T-helper 17 cell (primary cell): ENCODE results near the gene TBC1D17. TPM values are rescaled to one million over a fixed set of nuclear protein-coding genes. Genes with fewer than 3 reads are reported as not detected.
A peak's percentile ranks its signal among the peaks of the same experiment; 100 is the strongest.

Experiments used
- ATAC-seq: fragments of 150-1000 bp; cut with Tn5 transposase; 2 replicates; pipeline ENCODE4 v1.10.0; 2021; ENCODE audit warnings: mild to moderate bottlenecking, moderate library complexity
- DNase-seq, 3 donors: peaks; one replicate each; pipeline versions ENCODE4 v3.0.0 to v3.0.0-alpha.2; 2020 to 2021
- H3K9me3 ChIP-seq: one replicate; pipeline ENCODE4 v1.7.0; 2013; ENCODE audit warnings: low read length, mild to moderate bottlenecking; ENCODE audit not compliant: control insufficient read depth, poor library complexity, severe bottlenecking
- H3K27ac Mint-ChIP-seq: one replicate; pipeline ENCODE4 v1.8.0; 2022; ENCODE audit warnings: mild to moderate bottlenecking, moderate library complexity, mixed read lengths
- H3K27me3 Mint-ChIP-seq: one replicate; pipeline ENCODE4 v1.8.0; 2022; ENCODE audit warnings: mixed read lengths
- H3K36me3 Mint-ChIP-seq: one replicate; pipeline ENCODE4 v1.8.0; 2022; ENCODE audit warnings: low read depth, mixed read lengths
- H3K4me1 Mint-ChIP-seq: one replicate; pipeline ENCODE4 v1.8.0; 2022; ENCODE audit warnings: mild to moderate bottlenecking, mixed read lengths
- H3K4me3 Mint-ChIP-seq: one replicate; pipeline ENCODE4 v1.8.0; 2022; ENCODE audit warnings: mild to moderate bottlenecking, moderate library complexity, mixed read lengths
- total RNA-seq, 4 donors: library from RNA in 2 of 4; stranded (reverse) in 2 of 4; gene quantifications; one replicate each; pipeline ENCODE4 v1.2.3 and lab custom pipeline; 2022 to 2026

The TBC1D17 gene
- total RNA-seq, 2 donors from 2014 or later, result 44.1 to 57.3 TPM

- Mint-ChIP-seq H3K27ac (peak overlapping the region; percentile 57), H3K27me3 (no peaks in the 10 kb centered on the region), H3K4me1 (peaks cover 35% of the 10 kb centered on the region), H3K4me3 (no peak overlapping the region), H3K36me3 (peaks cover 2% of the 10 kb centered on the region)
- no peaks in the 10 kb centered on the region for H3K9me3 ChIP-seq
- no peak for DNase-seq
- ATAC-seq, result no peak
Observed at GRCh38 chr19:49908480-49909420, 31.2 kb downstream of the TBC1D17 start.

- Mint-ChIP-seq H3K4me3 (no peak overlapping the region), H3K27me3 (no peaks in the 10 kb centered on the region), H3K27ac (no peak overlapping the region), H3K4me1 (peaks cover 39% of the 10 kb centered on the region), H3K36me3 (peaks cover 2% of the 10 kb centered on the region)
- no peak for ATAC-seq
- H3K9me3 ChIP-seq, result no peaks in the 10 kb centered on the region
- no peak for DNase-seq
Observed at GRCh38 chr19:49910179-49910578, 32.7 kb downstream of the TBC1D17 start.

- H3K4me3 Mint-ChIP-seq, result peak overlapping the region; percentile 78
- H3K9me3 ChIP-seq, result no peaks in the 10 kb centered on the region
- peaks cover 6% of the 10 kb centered on the region for H3K36me3 Mint-ChIP-seq
- H3K27ac Mint-ChIP-seq, result peak overlapping the region; percentile 97
- H3K27me3 Mint-ChIP-seq, result no peaks in the 10 kb centered on the region
- ATAC-seq, result peak; percentile 80
- H3K4me1 Mint-ChIP-seq, result peaks cover 40% of the 10 kb centered on the region
- no peak for DNase-seq
Observed at GRCh38 chr19:49911381-49912145, 34.1 kb downstream of the TBC1D17 start.

- H3K27ac Mint-ChIP-seq, result peak overlapping the region; percentile 97
- H3K9me3 ChIP-seq, result no peaks in the 10 kb centered on the region
- no peak for DNase-seq
- no peak for ATAC-seq
- no peak overlapping the region for H3K4me3 Mint-ChIP-seq
- H3K27me3 Mint-ChIP-seq, result no peaks in the 10 kb centered on the region
- peaks cover 6% of the 10 kb centered on the region for H3K36me3 Mint-ChIP-seq
- peaks cover 36% of the 10 kb centered on the region for H3K4me1 Mint-ChIP-seq
Observed at GRCh38 chr19:49912965-49913685, 35.6 kb downstream of the TBC1D17 start.

- no peaks in the 10 kb centered on the region for H3K9me3 ChIP-seq
- Mint-ChIP-seq H3K27me3 (no peaks in the 10 kb centered on the region), H3K4me1 (peaks cover 35% of the 10 kb centered on the region), H3K4me3 (no peak overlapping the region), H3K36me3 (peaks cover 6% of the 10 kb centered on the region), H3K27ac (peak overlapping the region; percentile 97)
- ATAC-seq (no peak), DNase-seq (no peak)
Observed at GRCh38 chr19:49913720-49914119, 36.2 kb downstream of the TBC1D17 start.

GRCh38 chr19:49915271-49915670, 37.8 kb downstream of the TBC1D17 start:
- Mint-ChIP-seq H3K36me3 (peaks cover 6% of the 10 kb centered on the region), H3K4me3 (no peak overlapping the region), H3K27me3 (no peaks in the 10 kb centered on the region), H3K4me1 (peaks cover 40% of the 10 kb centered on the region), H3K27ac (peak overlapping the region; percentile 84)
- H3K9me3 ChIP-seq, result no peaks in the 10 kb centered on the region
- DNase-seq (no peak), ATAC-seq (no peak)

GRCh38 chr19:49916839-49917733, 39.6 kb downstream of the TBC1D17 start:
- peaks cover 39% of the 10 kb centered on the region for H3K4me1 Mint-ChIP-seq

GRCh38 chr19:49918089-49918488, 40.6 kb downstream of the TBC1D17 start:
- peaks cover 38% of the 10 kb centered on the region for H3K4me1 Mint-ChIP-seq
- no peak overlapping the region for H3K4me3 Mint-ChIP-seq
- no peaks in the 10 kb centered on the region for H3K9me3 ChIP-seq
- DNase-seq (no peak), ATAC-seq (no peak)
- peaks cover 4% of the 10 kb centered on the region for H3K36me3 Mint-ChIP-seq
- no peaks in the 10 kb centered on the region for H3K27me3 Mint-ChIP-seq
- H3K27ac Mint-ChIP-seq, result peak overlapping the region; percentile 78

More at GRCh38 chr19:49916839-49917733, 39.6 kb downstream of the TBC1D17 start:
- Mint-ChIP-seq H3K27ac (peak overlapping the region; percentile 67), H3K36me3 (peaks cover 6% of the 10 kb centered on the region), H3K27me3 (no peaks in the 10 kb centered on the region), H3K4me3 (no peak overlapping the region)
- DNase-seq, result no peak
- no peak for ATAC-seq
- H3K9me3 ChIP-seq, result no peaks in the 10 kb centered on the region

- no peaks in the 10 kb centered on the region for H3K9me3 ChIP-seq
- no peaks in the 10 kb centered on the region for H3K27me3 Mint-ChIP-seq
- no peak for DNase-seq
- H3K4me1 Mint-ChIP-seq, result peaks cover 30% of the 10 kb centered on the region
- ATAC-seq, result peak; percentile 64
- H3K27ac Mint-ChIP-seq, result peak overlapping the region; percentile 90
- H3K4me3 Mint-ChIP-seq, result peak overlapping the region; percentile 64
- no peaks in the 10 kb centered on the region for H3K36me3 Mint-ChIP-seq
Observed at GRCh38 chr19:49920624-49921363, 43.3 kb downstream of the TBC1D17 start.

GRCh38 chr19:49921871-49922795, 44.6 kb downstream of the TBC1D17 start:
- Mint-ChIP-seq H3K27me3 (no peaks in the 10 kb centered on the region), H3K36me3 (no peaks in the 10 kb centered on the region), H3K4me1 (peaks cover 34% of the 10 kb centered on the region), H3K27ac (peak overlapping the region; percentile 90), H3K4me3 (no peak overlapping the region)
- no peak for DNase-seq
- ATAC-seq, result no peak
- no peaks in the 10 kb centered on the region for H3K9me3 ChIP-seq
